ENCODE measurements around the gene CGB7. TPM values are rescaled to one million over a fixed set of nuclear protein-coding genes. Genes with fewer than 3 reads are reported as not detected.

Gene CGB7
- total RNA-seq: not detected in 2 replicates

DNA sequence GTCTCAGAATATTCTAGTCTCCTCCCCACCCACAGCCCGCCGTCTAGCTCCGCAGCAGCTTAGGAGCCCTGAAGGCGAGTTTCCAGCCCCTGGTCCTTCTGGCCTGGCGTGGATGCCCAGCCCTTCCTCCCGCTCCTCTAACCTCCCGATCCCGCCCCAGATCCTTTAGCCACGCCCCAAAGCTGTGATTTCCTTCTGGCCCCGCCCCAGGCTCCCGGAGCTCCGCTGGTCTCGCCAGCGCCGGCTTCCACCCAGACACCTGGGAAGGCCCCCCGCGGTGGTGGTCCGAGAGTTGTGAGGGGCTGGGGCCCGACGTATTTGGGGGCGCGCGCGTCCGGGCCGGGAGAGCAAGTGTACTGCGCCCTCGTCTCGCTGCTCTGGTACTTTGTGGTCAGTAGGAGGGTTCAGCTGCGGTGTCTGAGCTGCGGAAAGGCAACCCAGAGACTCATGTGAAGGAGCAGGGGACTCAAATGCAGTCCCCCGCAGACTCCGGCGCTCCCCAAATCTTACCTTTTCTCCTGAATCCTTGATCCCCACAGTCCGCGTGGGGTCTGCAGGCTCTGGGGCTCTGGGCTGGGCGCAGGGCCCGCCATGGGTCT is at the start of gene CGB7:
CGB7 (minus strand) TSS at position 114 of the 599 bp plus-strand sequence. CDS start 2,374 bp downstream, outside the sequence.

DNA sequence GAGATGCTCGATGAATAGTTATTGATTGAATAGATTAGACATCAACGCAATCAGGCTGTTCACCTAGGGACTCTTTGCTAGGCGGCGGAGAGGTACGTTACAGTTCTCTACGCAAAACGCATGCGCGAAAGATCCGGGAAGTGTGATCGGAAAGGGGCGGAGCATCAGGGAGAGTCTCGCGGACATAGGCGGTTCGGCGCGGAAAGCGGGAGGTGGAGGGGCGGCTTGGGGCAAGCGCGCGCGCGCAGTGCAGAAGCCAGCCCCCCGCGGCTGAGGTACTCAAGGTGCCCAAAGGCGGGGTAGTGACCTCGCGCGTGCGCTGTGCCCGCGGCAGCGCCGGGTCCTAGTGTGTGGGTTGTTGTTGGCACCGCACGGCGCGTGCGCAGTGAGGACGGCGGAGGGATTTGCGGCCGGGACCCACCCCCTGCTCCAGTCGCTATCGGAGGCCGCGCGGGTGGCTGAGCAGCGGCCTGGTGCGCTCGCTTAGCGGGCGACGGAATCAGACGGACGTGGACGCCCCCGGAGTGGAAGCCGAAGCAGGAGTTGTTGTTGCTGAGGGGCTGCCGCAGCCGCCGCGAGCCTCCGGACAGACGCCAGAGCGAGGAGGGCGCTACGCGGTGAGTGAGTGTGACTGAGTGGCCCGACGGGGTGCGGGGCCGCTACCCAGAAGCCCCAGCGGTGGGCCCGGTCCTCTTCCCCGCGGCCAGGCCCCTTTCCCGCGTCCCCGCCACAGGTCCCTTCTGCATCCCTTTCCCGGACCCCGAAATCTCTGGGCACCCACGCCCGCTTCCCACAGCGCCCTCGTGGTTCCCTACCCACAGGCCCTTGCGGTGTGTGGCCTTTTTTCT is 27.7 kb upstream of the CGB7 start, which contains the start of gene SNRNP70:
SNRNP70 (plus strand) TSS at position 432 of the 848 bp plus-strand sequence. CDS start 964 bp downstream, outside the sequence.

DNA sequence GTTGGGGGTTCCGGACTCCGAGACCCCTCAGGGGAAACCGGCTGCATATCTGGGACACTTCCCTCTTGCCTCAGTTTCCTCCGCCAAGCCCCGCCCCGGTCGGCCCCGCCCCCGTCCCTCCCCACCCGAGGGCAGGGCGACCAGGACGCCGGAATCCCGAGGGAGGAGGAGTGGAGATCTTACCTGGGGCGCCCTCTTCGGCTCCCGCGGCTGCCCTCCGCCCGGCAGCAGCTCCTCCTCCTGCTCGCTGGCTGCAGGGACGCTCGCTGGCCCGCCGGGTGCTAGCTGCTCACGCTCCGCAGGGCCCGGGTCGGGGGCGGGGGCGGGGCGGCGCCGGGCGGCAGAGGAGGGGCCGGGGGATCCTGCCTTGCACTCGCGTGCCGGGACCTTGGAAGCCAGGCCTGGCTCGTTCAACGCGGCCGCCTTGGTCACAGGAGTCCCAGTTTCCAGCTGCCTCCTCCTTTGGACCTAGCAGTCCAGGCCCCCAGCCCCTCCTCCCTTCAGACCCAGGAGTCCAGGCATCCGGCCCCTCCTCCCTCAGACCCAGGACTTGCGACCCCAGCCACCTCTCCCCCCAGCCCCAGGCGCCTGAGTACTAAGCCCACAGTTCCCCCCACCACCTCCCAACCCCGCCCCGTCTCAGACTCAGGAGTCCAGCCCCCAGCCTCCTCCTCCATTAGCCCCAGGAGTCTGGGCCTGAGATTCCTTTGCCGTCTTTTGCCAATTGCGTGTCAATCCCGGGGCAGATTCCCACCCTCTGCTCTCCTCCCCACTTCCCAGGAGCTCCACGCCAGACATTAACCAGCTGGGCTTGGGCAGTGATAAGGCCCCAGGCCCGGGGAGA is 7.4 kb upstream of the CGB7 start, which contains the start of gene NTF4:
NTF4 (minus strand) TSS at position 51 of the 844 bp plus-strand sequence. CDS start 2,821 bp downstream, outside the sequence.

DNA sequence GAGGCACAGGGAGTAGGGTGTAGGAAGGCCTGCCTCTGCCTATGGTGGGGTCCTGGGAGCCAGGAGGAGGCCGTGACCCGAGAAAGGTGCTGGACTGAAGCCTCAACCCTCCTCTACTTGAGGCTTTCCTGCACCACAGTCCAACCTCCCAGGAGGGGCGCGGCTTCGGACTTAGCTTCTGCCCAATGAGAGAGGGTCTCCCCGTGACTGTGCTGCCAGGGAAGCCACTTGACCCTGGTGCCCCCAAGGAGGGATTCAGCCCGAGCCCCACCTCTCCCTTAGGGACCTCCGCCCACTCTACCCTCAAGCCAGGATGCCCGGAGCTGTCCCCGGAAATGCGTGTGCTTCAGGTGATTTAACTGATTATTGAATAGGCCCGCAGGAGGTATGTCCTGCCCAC is 8.5 kb downstream of the CGB7 start, which contains the start of gene CGB8:
CGB8 (minus strand) TSS at position 101 of the 400 bp plus-strand sequence. CDS start 372 bp downstream, outside the sequence.

DNA sequence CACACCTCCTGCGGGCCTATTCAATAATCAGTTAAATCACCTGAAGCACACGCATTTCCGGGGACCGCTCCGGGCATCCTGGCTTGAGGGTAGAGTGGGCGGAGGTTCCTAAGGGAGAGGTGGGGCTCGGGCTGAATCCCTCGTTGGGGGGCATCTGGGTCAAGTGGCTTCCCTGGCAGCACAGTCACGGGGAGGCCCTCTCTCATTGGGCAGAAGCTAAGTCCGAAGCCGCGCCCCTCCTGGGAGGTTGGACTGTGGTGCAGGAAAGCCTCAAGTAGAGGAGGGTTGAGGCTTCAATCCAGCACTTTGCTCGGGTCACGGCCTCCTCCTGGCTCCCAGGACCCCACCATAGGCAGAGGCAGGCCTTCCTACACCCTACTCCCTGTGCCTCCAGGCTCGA is 14.0 kb downstream of the CGB7 start, which contains the start of gene CGB5:
CGB5 (plus strand) TSS at position 301 of the 400 bp plus-strand sequence. CDS start 362 bp downstream, outside the sequence.

DNA sequence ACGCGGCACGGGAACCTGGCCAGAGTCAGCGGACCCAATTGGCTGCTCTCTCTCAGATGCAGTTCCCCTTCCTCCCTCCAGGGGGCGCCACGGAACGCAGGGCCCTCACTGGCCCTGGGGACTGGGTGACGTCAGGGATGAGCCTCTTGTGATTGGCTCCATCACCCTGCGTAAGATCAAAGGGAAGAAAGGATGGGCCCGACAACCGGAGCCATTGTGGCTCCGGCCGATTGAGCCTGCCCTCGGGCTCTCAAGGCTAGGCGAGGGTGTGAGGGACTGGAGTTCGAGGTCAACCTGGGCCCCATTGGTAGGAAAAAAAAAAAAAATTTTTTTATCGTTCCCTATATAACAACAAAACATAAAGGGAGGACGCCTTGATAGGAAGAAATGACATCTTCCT is 20.7 kb downstream of the CGB7 start, which contains the start of gene CGB1:
CGB1 (minus strand) TSS at position 81 of the 400 bp plus-strand sequence. CDS start 184 bp downstream, outside the sequence.

DNA sequence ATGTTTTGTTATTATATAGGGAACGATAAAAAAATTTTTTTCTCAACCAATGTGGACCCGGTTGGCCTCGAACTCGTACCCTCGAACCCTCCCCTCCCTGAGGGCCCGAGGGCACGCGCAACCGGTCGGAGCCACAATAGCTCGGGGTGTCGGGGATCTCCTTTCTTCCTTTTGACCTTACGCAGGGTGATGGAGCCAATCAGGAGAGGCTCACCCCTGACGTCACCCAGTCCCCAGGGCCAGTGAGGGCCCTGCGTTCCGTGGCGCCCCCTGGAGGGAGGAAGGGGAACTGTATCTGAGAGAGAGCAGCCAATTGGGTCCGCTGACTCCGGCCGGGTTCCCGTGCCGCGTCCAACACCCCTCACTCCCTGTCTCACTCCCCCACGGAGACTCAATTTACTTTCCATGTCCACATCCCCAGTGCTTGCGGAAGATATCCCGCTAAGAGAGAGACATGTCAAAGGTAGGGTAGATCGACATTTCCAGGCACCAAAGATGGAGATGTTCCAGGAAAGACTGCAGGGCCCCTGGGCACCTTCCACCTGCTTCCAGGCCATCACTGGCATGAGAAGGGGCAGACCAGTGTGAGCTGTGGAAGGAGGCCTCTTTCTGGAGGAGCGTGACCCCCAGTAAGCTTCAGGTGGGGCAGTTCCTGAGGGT is 25.8 kb downstream of the CGB7 start, which contains the start of gene CGB2:
CGB2 (plus strand) TSS at position 249 of the 660 bp plus-strand sequence; CDS start at position 455, 206 bp downstream.

DNA sequence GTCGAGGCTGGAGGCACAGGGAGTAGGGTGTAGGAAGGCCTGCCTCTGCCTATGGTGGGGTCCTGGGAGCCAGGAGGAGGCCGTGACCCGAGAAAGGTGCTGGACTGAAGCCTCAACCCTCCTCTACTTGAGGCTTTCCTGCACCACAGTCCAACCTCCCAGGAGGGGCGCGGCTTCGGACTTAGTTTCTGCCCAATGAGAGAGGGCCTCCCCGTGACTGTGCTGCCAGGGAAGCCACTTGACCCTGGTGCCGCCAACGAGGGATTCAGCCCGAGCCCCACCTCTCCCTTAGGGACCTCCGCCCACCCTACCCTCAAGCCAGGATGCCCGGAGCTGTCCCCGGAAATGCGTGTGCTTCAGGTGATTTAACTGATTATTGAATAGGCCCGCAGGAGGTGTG is 33.3 kb downstream of the CGB7 start, which contains the start of gene CGB3:
CGB3 (minus strand) TSS at position 101 of the 400 bp plus-strand sequence. CDS start 362 bp downstream, outside the sequence.

DNA sequence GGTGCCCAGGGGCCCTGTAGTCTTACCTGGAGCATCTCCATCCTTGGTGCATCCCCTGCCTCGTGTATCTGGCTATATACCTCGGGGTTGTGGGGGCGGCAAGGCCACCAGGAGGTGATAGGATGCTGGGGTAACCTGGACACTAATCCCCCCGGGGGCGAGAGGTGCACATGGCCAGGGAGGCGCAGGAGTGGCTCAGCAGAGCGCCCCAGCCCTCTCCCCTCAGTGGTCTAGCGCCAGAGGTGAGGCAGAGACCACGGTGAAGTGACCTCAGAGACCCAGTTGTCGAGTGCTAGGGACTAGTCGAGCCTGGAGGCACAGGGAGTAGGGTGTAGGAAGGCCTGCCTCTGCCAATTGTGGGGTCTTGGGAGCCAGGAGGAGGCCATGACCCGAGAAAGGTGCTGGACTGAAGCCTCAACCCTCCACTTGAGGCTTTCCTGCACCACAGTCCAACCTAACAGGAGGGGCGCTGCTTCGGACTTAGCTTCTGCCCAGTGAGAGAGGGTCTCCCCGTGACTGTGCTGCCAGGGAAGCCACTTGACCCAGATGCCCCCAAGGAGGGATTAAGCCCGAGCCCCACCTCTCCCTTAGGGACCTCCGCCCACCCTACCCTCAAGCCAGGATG is 40.4 kb downstream of the CGB7 start, which contains the start of gene LHB:
LHB (minus strand) TSS at position 51 of the 625 bp plus-strand sequence; CDS start at position 41, 10 bp downstream.

Other genes starting within 250 kb of the CGB7 start
- 25.0 and 27.4 TPM in 2 replicates for gene BCAT2, start 246.7 kb downstream of the CGB7 start, total RNA-seq
- gene HSD17B14, start 221.3 kb downstream of the CGB7 start, total RNA-seq: 1.2 and 4.5 TPM in 2 replicates
- 17.2 and 18.3 TPM in 2 replicates for gene PLEKHA4, start 189.1 kb downstream of the CGB7 start, total RNA-seq
- 57.1 and 97.7 TPM in 2 replicates for gene PPP1R15A, start 185.3 kb downstream of the CGB7 start, total RNA-seq
- gene TULP2, start 159.0 kb downstream of the CGB7 start, total RNA-seq: under 0.01 TPM in 1 of 2 replicates, not detected in the other
- 169 and 221 TPM in 2 replicates for gene NUCB1, start 157.4 kb downstream of the CGB7 start, total RNA-seq
- 0.12 TPM in 1 of 2 replicates, not detected in the other for gene DHDH, start 124.0 kb downstream of the CGB7 start, total RNA-seq
- 48.5 and 68.4 TPM in 2 replicates for gene BAX, start 102.9 kb downstream of the CGB7 start, total RNA-seq
- 2,006 and 2,638 TPM in 2 replicates for gene FTL, start 92.4 kb downstream of the CGB7 start, total RNA-seq
- 32.5 and 37.1 TPM in 2 replicates for gene GYS1, start 64.4 kb downstream of the CGB7 start, total RNA-seq
- gene RUVBL2, start 63.9 kb downstream of the CGB7 start, total RNA-seq: 190 and 270 TPM in 2 replicates
- gene LHB, start 40.7 kb downstream of the CGB7 start, total RNA-seq: not detected in 2 replicates
- not detected in 2 replicates for gene CGB3, start 33.4 kb downstream of the CGB7 start, total RNA-seq
- gene CGB2, start 25.9 kb downstream of the CGB7 start, total RNA-seq: not detected in 2 replicates
- gene CGB1, start 20.9 kb downstream of the CGB7 start, total RNA-seq: not detected in 2 replicates
- not detected in 2 replicates for gene CGB5, start 13.9 kb downstream of the CGB7 start, total RNA-seq
- gene CGB8, start 8.6 kb downstream of the CGB7 start, total RNA-seq: not detected in 2 replicates
- not detected in 2 replicates for gene NTF4, start 7.1 kb upstream of the CGB7 start, total RNA-seq
- not detected in 2 replicates for gene KCNA7, start 14.9 kb upstream of the CGB7 start, total RNA-seq
- gene SNRNP70, start 27.7 kb upstream of the CGB7 start, total RNA-seq: 143 and 151 TPM in 2 replicates
- 13.0 and 15.6 TPM in 2 replicates for gene LIN7B, start 56.6 kb upstream of the CGB7 start, total RNA-seq
- 1.1 and 1.2 TPM in 2 replicates for gene C19orf73, start 61.4 kb upstream of the CGB7 start, total RNA-seq
- gene PPFIA3, start 61.8 kb upstream of the CGB7 start, total RNA-seq: 1.8 and 2.1 TPM in 2 replicates
- 0.26 and 1.2 TPM in 2 replicates for gene HRC, start 97.6 kb upstream of the CGB7 start, total RNA-seq
- gene TRPM4, start 100.0 kb upstream of the CGB7 start, total RNA-seq: 20.5 and 33.0 TPM in 2 replicates

Measured in aortic smooth muscle cell (primary cell).